UCSD-AML1 (cell line): ENCODE data around the gene MINDY4.

ENCODE experiments used
- DNase-seq: peaks from one replicate; lab custom pipeline; 2025; ENCODE audit not compliant: unreplicated experiment; lab: John Stamatoyannopoulos, UW

The MINDY4 gene

GRCh38 chr7:30899066-30899465 lies 127.8 kb downstream of the MINDY4 start:
- no peak for DNase-seq

GRCh38 chr7:30899630-30900029 lies 128.4 kb downstream of the MINDY4 start:
- no peak for DNase-seq

GRCh38 chr7:30900053-30900452 lies 128.8 kb downstream of the MINDY4 start:
- no peak for DNase-seq

- DNase-seq = no peak
Observed at GRCh38 chr7:30900803-30901362, 129.7 kb downstream of the MINDY4 start.

- no peak for DNase-seq
Observed at GRCh38 chr7:30901856-30902255, 130.6 kb downstream of the MINDY4 start.

GRCh38 chr7:30902466-30902865 lies 131.2 kb downstream of the MINDY4 start:
- no peak for DNase-seq

- DNase-seq = no peak
Observed at GRCh38 chr7:30903146-30903545, 131.9 kb downstream of the MINDY4 start.

GRCh38 chr7:30904561-30904960 lies 133.3 kb downstream of the MINDY4 start:
- no peak for DNase-seq

- DNase-seq = no peak
Observed at GRCh38 chr7:30905078-30906012, 134.1 kb downstream of the MINDY4 start.

- no peak for DNase-seq
Observed at GRCh38 chr7:30906014-30906413, 134.8 kb downstream of the MINDY4 start.

- DNase-seq = no peak
Observed at GRCh38 chr7:30906515-30907240, 135.5 kb downstream of the MINDY4 start.

GRCh38 chr7:30907527-30908267 lies 136.5 kb downstream of the MINDY4 start:
- DNase-seq = no peak

GRCh38 chr7:30908681-30909080 lies 137.5 kb downstream of the MINDY4 start:
- DNase-seq = no peak

- DNase-seq = no peak
Observed at GRCh38 chr7:30909431-30909830, 138.2 kb downstream of the MINDY4 start.

- no peak for DNase-seq
Observed at GRCh38 chr7:30910411-30911073, 139.3 kb downstream of the MINDY4 start.

- no peak for DNase-seq
Observed at GRCh38 chr7:30911133-30911532, 139.9 kb downstream of the MINDY4 start.

- no peak for DNase-seq
Observed at GRCh38 chr7:30911561-30911969, 140.3 kb downstream of the MINDY4 start, which contains the start of gene AQP1. Gene AQP1 (plus strand): TSS chr7:30911853. CDS start chr7:30911910, 57 bp downstream.

GRCh38 chr7:30912021-30912730 lies 141.0 kb downstream of the MINDY4 start:
- DNase-seq = no peak

- DNase-seq = no peak
Observed at GRCh38 chr7:30912731-30912985, 141.4 kb downstream of the MINDY4 start.
